ENCODE results near the gene ESYT1. TPM values are rescaled to one million over a fixed set of nuclear protein-coding genes. Genes with fewer than 3 reads are reported as not detected.

Gene ESYT1
- polyA plus RNA-seq, 1 donor from 2014 or later = 19.6 TPM

GRCh38 chr12:56141946-56142784 is 14.1 kb downstream of the ESYT1 start:
- H3K9me3 ChIP-seq (ENCODE audit: low read length) = no peaks in the 10 kb centered on the region
- no peak overlapping the region for H3K27ac ChIP-seq (ENCODE audit: low read length)
- no peaks in the 10 kb centered on the region for H3K9me2 ChIP-seq (ENCODE audit: insufficient read depth, low read length)

GRCh38 chr12:56143217-56143616 is 15.2 kb downstream of the ESYT1 start:
- Histone ChIP-seq H3F3A (ENCODE audit: insufficient read depth, low read length, poor library complexity, severe bottlenecking) (no peaks in the 10 kb centered on the region), H2AFZ (ENCODE audit: low read depth, low read length) (no peak overlapping the region), H3K4me3 (ENCODE audit: low read length) (no peak overlapping the region), H3K9ac (ENCODE audit: low read length) (no peak overlapping the region), H4K20me1 (ENCODE audit: insufficient read depth) (no peaks in the 10 kb centered on the region), H3K27me3 (ENCODE audit: insufficient read depth, low read depth, low read length) (no peaks in the 10 kb centered on the region), H3K27ac (ENCODE audit: low read length) (no peak overlapping the region), H3K9me3 (ENCODE audit: low read length) (no peaks in the 10 kb centered on the region), H3K9me2 (ENCODE audit: insufficient read depth, low read length) (no peaks in the 10 kb centered on the region), H3K4me2 (ENCODE audit: low read length) (no peak overlapping the region), H3K36me3 (ENCODE audit: insufficient read depth, low read length) (no peaks in the 10 kb centered on the region), H3K79me2 (replicated peaks; ENCODE audit: insufficient read depth, low read length) (no peaks in the 10 kb centered on the region)
- TF ChIP-seq SMC3 (conservative IDR thresholded peaks at IDR 0.05; ENCODE audit: poor library complexity) (no peak), EZH2 (IDR thresholded peaks at IDR 0.05; ENCODE audit: borderline replicate concordance, insufficient read depth, low read length, poor library complexity, severe bottlenecking) (no peak), MXI1 (conservative IDR thresholded peaks at IDR 0.05; ENCODE audit: poor library complexity, severe bottlenecking) (no peak), TAF1 (IDR thresholded peaks at IDR 0.05; ENCODE audit: low read depth) (no peak), EP300 (conservative IDR thresholded peaks at IDR 0.05; ENCODE audit: poor library complexity, severe bottlenecking) (no peak)

More at GRCh38 chr12:56141946-56142784, 14.1 kb downstream of the ESYT1 start:
- Histone ChIP-seq H2AFZ (ENCODE audit: low read depth, low read length) (no peak overlapping the region), H3K36me3 (ENCODE audit: insufficient read depth, low read length) (no peaks in the 10 kb centered on the region), H3K4me2 (ENCODE audit: low read length) (no peak overlapping the region), H3F3A (ENCODE audit: insufficient read depth, low read length, poor library complexity, severe bottlenecking) (no peaks in the 10 kb centered on the region), H3K4me3 (ENCODE audit: low read length) (no peak overlapping the region), H3K27me3 (ENCODE audit: insufficient read depth, low read depth, low read length) (no peaks in the 10 kb centered on the region), H4K20me1 (ENCODE audit: insufficient read depth) (no peaks in the 10 kb centered on the region), H3K9ac (ENCODE audit: low read length) (no peak overlapping the region), H3K79me2 (replicated peaks; ENCODE audit: insufficient read depth, low read length) (no peaks in the 10 kb centered on the region)
- TF ChIP-seq CTCF (IDR thresholded peaks at IDR 0.05; ENCODE audit: poor library complexity, severe bottlenecking) (no peak), REST (IDR thresholded peaks at IDR 0.05; ENCODE audit: borderline replicate concordance) (no peak)

- no peak overlapping the region for H3K27ac ChIP-seq (ENCODE audit: low read length)
- H2AFZ ChIP-seq (ENCODE audit: low read depth, low read length) = no peak overlapping the region
- H3F3A ChIP-seq (ENCODE audit: insufficient read depth, low read length, poor library complexity, severe bottlenecking) = no peaks in the 10 kb centered on the region
- no peaks in the 10 kb centered on the region for H3K9me3 ChIP-seq (ENCODE audit: low read length)
- H3K79me2 ChIP-seq (replicated peaks; ENCODE audit: insufficient read depth, low read length) = no peaks in the 10 kb centered on the region
- H3K9ac ChIP-seq (ENCODE audit: low read length) = no peak overlapping the region
- no peak overlapping the region for H3K4me3 ChIP-seq (ENCODE audit: low read length)
- H3K36me3 ChIP-seq (ENCODE audit: insufficient read depth, low read length) = no peaks in the 10 kb centered on the region
- no peaks in the 10 kb centered on the region for H4K20me1 ChIP-seq (ENCODE audit: insufficient read depth)
- TF ChIP-seq RAD21 (conservative IDR thresholded peaks at IDR 0.05) (no peak), EZH2 (IDR thresholded peaks at IDR 0.05; ENCODE audit: borderline replicate concordance, insufficient read depth, low read length, poor library complexity, severe bottlenecking) (no peak), TAF1 (IDR thresholded peaks at IDR 0.05; ENCODE audit: low read depth) (no peak), SMC3 (conservative IDR thresholded peaks at IDR 0.05; ENCODE audit: poor library complexity) (no peak), MXI1 (conservative IDR thresholded peaks at IDR 0.05; ENCODE audit: poor library complexity, severe bottlenecking) (no peak), REST (IDR thresholded peaks at IDR 0.05; ENCODE audit: borderline replicate concordance) (no peak), EP300 (conservative IDR thresholded peaks at IDR 0.05; ENCODE audit: poor library complexity, severe bottlenecking) (no peak), POLR2AphosphoS5 (IDR thresholded peaks at IDR 0.05) (no peak), CTCF (IDR thresholded peaks at IDR 0.05; ENCODE audit: poor library complexity, severe bottlenecking) (no peak)
- no peaks in the 10 kb centered on the region for H3K9me2 ChIP-seq (ENCODE audit: insufficient read depth, low read length)
- H3K4me2 ChIP-seq (ENCODE audit: low read length) = no peak overlapping the region
- no peaks in the 10 kb centered on the region for H3K27me3 ChIP-seq (ENCODE audit: insufficient read depth, low read depth, low read length)
Observed at GRCh38 chr12:56143870-56144269, 15.8 kb downstream of the ESYT1 start.
